Rectal smooth muscle tissue (tissue), 1 donor: ENCODE results near the gene ATP10A.
"Not testable (repeated sequence)": the region's sequence is repeated elsewhere in the genome, so short reads cannot be mapped to it uniquely, and the experiment has no call there.

Experiments used
- H3K27ac ChIP-seq: one replicate; pipeline ENCODE4 v1.7.0; 2013; ENCODE audit warnings: low read depth, low read length, inconsistent platforms
- H3K27me3 ChIP-seq: one replicate; pipeline ENCODE4 v1.7.0; 2013; ENCODE audit warnings: low read length; ENCODE audit not compliant: control insufficient read depth, insufficient read depth
- H3K36me3 ChIP-seq: one replicate; pipeline ENCODE4 v1.7.0; 2013; ENCODE audit warnings: low read length; ENCODE audit not compliant: control insufficient read depth, insufficient read depth
- H3K4me1 ChIP-seq: one replicate; pipeline ENCODE4 v1.7.0; 2013; ENCODE audit warnings: low read length; ENCODE audit not compliant: control insufficient read depth, insufficient read depth
- H3K4me3 ChIP-seq: one replicate; pipeline ENCODE4 v1.7.0; 2013; ENCODE audit warnings: low read length
- H3K9ac ChIP-seq: one replicate; pipeline ENCODE4 v1.7.0; 2013; ENCODE audit warnings: low read length

ATP10A gene

GRCh38 chr15:25767356-25768151 is 95.6 kb downstream of the ATP10A start:
- Histone ChIP-seq H3K36me3 (no peaks in the 10 kb centered on the region), H3K9ac (no peak overlapping the region), H3K27me3 (no peaks in the 10 kb centered on the region), H3K27ac (no peak overlapping the region), H3K4me1 (no peaks in the 10 kb centered on the region), H3K4me3 (no peak overlapping the region)

- Histone ChIP-seq H3K4me1 (no peaks in the 10 kb centered on the region), H3K27ac (no peak overlapping the region), H3K4me3 (no peak overlapping the region), H3K27me3 (no peaks in the 10 kb centered on the region), H3K36me3 (no peaks in the 10 kb centered on the region), H3K9ac (no peak overlapping the region)
Observed at GRCh38 chr15:25766417-25766816, 96.7 kb downstream of the ATP10A start.

GRCh38 chr15:25764980-25765735 is 98.0 kb downstream of the ATP10A start:
- Histone ChIP-seq H3K27me3 (no peaks in the 10 kb centered on the region), H3K4me1 (no peaks in the 10 kb centered on the region), H3K4me3 (no peak overlapping the region), H3K36me3 (no peaks in the 10 kb centered on the region), H3K27ac (no peak overlapping the region), H3K9ac (no peak overlapping the region)

GRCh38 chr15:25763954-25764353 is 99.2 kb downstream of the ATP10A start:
- no peak overlapping the region for H3K9ac ChIP-seq
- H3K27me3 ChIP-seq, result no peaks in the 10 kb centered on the region
- H3K4me3 ChIP-seq, result no peak overlapping the region
- no peaks in the 10 kb centered on the region for H3K4me1 ChIP-seq
- H3K36me3 ChIP-seq, result no peaks in the 10 kb centered on the region
- H3K27ac ChIP-seq, result no peak overlapping the region

GRCh38 chr15:25763331-25763751 is 99.8 kb downstream of the ATP10A start:
- Histone ChIP-seq H3K27me3 (no peaks in the 10 kb centered on the region), H3K9ac (no peak overlapping the region), H3K4me1 (no peaks in the 10 kb centered on the region), H3K36me3 (no peaks in the 10 kb centered on the region), H3K27ac (no peak overlapping the region), H3K4me3 (no peak overlapping the region)

- Histone ChIP-seq H3K4me3 (no peak overlapping the region), H3K4me1 (no peaks in the 10 kb centered on the region), H3K36me3 (no peaks in the 10 kb centered on the region), H3K9ac (no peak overlapping the region), H3K27me3 (no peaks in the 10 kb centered on the region), H3K27ac (no peak overlapping the region)
Observed at GRCh38 chr15:25761971-25762662, 101.0 kb downstream of the ATP10A start.

GRCh38 chr15:25759421-25759820 is 103.7 kb downstream of the ATP10A start:
- Histone ChIP-seq H3K27ac (no peak overlapping the region), H3K4me3 (no peak overlapping the region)

GRCh38 chr15:25758612-25759011 is 104.5 kb downstream of the ATP10A start:
- not testable (repeated sequence) for H3K27me3 ChIP-seq, H3K4me3 ChIP-seq, H3K27ac ChIP-seq, H3K36me3 ChIP-seq, H3K9ac ChIP-seq, H3K4me1 ChIP-seq

More at GRCh38 chr15:25759421-25759820, 103.7 kb downstream of the ATP10A start:
- no peaks in the 10 kb centered on the region for H3K4me1 ChIP-seq
- no peak overlapping the region for H3K9ac ChIP-seq
- H3K36me3 ChIP-seq, result no peaks in the 10 kb centered on the region
- H3K27me3 ChIP-seq, result no peaks in the 10 kb centered on the region

GRCh38 chr15:25743548-25744275 is 119.4 kb downstream of the ATP10A start:
- Histone ChIP-seq H3K9ac (no peak overlapping the region), H3K4me1 (no peaks in the 10 kb centered on the region), H3K4me3 (no peak overlapping the region), H3K27me3 (no peaks in the 10 kb centered on the region), H3K36me3 (no peaks in the 10 kb centered on the region), H3K27ac (no peak overlapping the region)

GRCh38 chr15:25742776-25743547 is 120.2 kb downstream of the ATP10A start:
- Histone ChIP-seq H3K9ac (no peak overlapping the region), H3K4me3 (no peak overlapping the region), H3K36me3 (no peaks in the 10 kb centered on the region), H3K27me3 (no peaks in the 10 kb centered on the region), H3K4me1 (no peaks in the 10 kb centered on the region), H3K27ac (no peak overlapping the region)

- H3K27ac ChIP-seq, result no peak overlapping the region
- H3K4me3 ChIP-seq, result no peak overlapping the region
- peaks cover 6% of the 10 kb centered on the region for H3K4me1 ChIP-seq
- no peaks in the 10 kb centered on the region for H3K36me3 ChIP-seq
- no peaks in the 10 kb centered on the region for H3K27me3 ChIP-seq
- H3K9ac ChIP-seq, result no peak overlapping the region
Observed at GRCh38 chr15:25742041-25742730, 120.9 kb downstream of the ATP10A start.
